ENCODE measurements around the gene RASAL2.

Gene RASAL2

DNA sequence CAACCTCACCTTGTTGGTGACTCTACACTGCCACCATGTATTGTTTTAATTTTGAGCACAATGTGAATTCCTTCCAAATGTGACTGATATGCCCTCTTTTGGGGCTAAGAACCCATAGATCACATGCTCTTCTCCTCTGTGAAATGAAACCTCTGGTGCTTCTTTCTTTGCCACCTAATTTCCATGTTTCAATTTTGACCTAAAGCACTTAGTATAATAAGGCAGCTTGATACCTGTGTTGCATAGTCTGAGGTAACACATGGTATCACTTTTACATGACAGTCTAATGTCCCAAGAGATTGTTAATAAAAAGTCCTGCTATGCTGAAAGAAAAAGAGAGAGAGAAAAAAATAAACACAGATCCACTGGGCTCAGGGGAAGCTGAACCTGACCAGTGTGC lies 378.6 kb downstream of the RASAL2 start:
- DNase-seq, result no peak

DNA sequence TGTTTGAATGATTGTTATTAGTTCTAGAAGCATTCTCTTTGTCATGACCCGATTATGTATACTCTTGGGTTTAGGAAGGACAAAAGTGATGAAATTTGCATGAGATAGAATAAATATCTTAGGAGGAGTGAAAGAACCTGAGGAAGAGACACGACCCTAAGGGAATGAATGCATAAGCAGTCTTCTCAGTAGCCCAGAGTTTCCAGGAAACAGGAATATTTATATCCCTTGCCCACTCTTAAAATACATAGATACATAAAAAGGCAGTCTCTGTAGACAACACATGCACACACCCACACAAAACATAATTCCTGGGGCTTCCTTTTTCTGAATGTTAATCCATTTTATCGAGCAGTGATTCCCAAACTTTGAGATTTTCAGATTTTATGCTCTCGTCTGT lies 383.5 kb downstream of the RASAL2 start:
- DNase-seq, result no peak

DNA sequence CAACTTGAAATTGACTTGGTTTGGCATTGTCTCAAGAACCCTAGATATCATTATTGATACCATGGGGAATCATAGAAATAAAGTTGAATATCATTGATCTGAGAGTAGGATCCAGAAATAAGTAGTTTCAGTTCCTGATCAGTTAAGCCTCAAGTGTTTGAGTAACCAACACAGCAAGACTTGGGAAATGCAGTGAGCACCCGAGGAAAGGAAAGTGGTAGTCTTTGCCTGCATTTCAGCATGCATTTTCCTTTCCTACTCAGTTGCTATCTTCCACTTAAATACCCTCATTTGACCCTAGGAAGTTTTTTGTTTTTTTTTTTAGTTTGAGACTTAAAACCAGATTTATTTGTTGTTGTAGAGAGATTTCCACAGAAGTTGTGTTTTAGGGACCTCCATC lies 383.9 kb downstream of the RASAL2 start:
- DNase-seq, result no peak

DNA sequence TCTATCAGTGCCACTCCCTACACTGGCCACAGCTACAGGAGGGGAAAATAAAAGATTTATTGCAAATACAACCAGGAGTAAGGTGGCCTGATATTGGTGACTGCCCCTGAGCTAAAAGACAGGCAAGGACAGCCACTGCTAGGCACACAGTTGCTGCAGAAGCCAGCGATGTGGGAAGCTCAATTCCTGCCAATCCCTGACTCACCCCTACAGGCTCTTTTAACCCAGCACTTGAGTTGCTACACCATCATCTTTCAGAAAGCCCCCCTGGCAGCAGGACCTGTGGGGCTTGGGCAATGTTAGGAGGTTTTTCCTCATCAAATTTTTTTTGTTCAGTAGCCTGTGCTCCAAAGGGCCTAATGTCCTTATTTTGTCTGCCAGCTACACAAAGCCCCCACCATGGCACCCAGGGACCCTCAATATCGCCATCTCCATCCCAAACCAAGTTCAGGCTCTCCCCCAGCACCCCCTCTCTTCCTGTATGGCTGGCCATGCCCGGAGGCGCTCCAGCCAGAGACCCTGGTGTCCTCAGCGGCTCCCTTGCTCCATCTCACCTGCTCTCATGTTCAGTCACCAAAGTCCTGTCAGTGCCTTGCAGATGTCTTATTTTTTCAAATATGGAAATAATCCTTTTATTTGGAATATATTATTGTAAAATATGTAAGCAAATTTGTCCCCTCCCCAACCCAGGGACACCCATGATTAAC lies 389.5 kb downstream of the RASAL2 start:
- DNase-seq, result no peak

DNA sequence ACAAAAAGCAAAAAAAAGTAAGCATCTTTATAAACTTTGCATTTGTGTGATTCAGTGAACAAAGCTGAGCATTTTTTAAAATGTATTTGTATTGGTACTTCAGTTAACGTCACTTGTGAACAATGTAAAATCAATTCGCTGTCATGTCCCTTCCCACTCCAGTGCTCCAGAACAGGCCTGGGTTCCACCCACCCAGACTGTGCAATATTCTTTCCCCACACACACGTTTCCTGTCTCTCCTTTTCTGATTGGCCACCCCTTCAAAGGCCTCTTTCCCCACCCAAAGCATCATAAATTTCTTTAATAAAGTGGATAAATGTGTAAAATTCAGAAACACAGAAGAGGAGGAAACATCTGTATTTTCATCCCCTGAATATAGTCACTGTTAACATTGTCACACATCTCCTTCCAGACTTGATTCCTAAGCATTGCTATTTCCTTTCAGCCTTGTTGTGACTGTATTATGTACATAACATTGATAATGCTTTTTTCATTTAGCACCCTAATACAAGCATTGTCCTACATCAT lies 390.9 kb downstream of the RASAL2 start:
- no peak for DNase-seq

DNA sequence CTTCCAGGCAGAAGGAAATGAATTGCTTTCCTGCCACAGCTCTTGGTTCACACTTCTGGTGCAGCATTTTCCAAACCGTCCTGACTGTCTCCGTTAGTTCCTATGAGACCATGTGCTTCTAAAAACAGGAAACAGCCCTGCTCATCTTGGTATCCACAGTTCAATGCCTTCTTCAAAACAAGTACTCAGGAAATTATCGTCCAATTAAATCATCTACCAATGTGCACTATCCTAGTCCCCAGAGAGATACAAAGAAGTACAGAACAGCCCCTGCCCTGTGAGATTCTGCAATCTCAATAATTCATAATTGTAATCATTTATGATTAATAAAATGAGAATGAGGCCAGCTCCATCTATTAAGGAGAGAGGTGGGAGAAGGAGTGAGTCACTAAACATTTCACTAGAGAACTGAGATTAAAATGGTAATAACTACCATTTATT lies 391.7 kb downstream of the RASAL2 start:
- DNase-seq, result no peak

DNA sequence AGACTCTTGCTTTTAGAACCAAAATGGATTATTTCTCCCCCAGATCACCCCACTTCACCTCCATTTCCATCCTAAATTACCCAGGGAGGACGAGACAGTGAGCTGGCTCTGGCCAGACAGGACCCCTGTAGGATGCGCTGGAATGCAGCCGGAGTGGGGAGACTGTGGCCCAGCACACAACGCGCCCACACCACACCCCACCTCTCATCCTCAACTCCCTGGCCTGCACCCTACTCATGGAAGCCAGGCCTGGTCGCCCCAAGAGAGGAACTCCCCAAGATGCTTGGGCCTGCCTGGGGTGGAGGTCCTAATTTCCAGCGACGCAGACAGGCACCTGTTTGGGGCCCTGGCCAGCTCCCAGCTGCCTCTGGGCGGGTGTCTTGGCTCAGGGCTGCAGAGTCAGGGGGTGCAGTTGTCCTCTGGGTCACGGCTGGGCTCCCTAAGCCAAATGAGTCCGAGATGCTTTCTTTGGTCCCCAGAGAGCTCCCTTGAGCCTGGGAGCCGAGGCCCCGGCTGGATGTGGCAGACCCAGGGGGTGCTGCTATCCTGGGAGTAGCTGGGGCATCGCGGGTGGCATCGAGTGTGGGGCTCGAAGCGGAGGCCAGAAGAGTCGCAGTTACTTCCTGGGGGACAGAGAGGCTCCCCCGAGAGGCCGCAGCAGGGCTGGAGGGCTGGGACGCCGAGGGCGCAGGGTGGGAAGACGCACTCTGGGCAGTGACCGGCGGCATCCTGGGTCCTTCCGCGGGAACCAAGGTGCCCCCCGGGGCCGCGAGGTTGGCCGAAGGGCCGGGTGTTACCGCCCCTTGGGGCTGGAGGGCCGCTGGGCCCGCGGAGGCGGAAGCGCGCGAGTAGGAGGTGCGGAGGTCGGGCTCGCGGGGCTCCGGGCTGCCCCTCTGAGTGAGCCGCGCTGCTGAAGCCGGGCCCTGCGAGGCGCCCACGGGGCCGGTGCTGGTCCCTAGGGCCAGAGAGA lies 392.5 kb downstream of the RASAL2 start:
- DNase-seq, result no peak

DNA sequence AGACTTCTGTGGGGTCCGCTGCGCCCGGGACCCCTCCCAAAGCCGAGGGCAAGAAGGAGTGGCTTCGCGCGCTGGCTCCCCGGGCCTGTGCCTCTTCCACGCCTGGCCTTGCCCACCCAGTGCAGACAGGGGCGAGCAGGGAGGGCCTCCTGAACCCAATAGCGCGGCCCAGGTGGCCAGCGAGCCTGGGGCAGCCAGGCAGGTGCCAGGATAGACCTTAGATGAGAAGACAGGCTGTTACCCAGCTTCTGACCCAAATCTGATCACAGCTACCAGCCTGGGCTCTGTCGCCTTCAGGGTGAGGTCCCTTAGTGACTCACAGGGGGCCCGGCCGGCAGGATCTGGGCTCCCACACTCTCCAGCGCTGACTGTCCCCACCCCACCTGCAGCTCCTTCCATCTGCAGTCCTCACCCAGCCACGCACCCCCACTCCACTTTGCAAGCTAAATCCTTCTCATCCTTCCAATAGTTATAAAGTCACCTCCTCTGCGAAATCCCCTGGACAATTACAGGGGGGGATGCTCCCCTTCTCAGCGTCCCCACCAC lies 393.2 kb downstream of the RASAL2 start:
- DNase-seq, result no peak

DNA sequence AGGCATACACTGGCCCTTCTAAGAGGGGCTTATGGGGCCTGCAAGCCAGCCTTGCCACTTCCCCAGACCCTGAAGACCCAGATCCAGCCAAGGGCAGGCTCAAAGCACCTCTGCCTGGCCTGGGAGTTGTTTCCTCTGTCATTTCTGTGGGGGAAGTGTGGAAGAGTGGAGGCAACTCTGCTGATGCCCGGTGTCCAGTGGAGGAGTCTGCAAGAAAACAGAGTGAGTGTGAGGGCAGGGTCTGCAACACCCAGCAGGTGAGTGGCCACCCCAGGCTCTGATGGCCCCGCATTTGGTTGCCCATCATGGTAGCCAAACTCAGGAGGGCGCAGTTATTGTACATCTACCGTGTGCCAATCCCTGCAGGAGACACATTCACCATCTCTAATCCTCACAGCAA lies 394.5 kb downstream of the RASAL2 start:
- no peak for DNase-seq

DNA sequence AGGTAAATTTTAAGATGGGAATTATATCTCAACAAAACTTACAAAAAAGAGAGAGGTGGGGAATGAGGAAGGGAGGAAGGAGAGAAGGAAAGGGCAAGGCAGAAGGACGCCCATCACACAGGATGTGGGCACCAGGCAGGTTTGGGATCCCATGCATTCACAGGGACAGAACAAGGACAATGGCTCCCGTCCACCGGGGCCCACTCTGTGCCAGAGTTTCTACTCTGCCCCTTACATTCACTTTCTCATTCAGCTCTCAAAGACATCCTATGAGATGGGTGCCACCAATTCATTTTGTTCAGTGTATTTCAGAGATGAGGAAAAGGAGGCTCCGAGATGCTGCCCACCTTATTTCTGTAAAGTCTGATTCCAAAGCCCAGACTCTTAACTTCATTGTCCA lies 395.5 kb downstream of the RASAL2 start:
- no peak for DNase-seq

DNA sequence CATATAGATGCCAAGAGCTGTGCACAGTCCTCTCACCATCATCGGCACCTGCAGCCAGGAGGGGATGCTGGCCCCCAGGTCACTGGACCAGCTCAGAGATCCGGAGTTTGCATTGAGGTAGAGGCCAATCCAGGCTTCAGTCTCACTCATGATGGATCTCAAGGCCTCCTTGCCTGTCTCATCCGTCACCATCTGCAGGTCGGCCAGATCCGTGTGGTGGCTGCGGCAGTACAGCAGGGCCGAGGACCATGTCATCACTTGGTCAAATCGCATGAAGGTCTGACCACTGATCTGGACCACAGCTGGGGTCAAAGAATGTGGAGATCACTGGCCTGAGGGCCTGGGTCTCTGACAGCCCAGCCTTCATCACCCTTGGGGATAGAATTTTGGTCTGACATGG lies 396.2 kb downstream of the RASAL2 start:
- no peak for DNase-seq

DNA sequence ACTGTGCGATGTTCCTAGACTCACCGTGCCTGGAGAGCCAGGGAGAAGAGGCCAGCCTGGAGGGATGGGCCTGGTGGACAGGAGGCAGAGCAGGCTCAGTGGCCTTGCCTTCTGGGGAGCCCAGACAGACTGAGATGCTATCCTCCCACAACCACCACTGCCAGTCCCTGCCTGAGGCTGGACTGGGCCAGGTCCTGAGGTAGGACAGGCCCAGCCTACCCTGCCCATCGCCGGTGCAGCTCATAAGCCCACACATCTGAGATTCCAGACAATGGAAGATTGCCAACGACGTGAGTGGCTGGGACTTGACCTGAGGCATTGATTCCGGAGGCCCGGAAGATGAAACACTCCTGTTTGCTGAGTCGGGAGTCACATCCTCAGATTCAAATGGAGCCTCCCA lies 397.1 kb downstream of the RASAL2 start:
- no peak for DNase-seq

DNA sequence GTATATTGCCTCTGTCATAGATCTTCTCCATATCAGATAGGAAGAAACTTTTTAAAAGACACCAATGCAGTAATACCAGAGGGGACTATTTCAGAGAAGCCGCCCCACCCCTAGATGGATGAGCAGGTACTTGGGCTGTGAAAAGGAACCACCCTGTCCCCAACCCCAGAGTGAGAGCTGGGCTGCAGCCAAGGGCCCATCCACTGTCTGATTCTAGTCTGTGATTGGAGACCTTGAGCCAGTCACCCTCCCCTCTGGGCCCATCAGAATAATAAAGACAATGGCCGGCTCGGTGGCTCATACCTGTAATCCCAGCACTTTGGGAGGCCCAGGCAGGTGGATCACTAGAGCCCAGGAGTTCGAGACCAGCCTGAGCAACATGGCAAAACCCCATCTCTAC lies 397.8 kb downstream of the RASAL2 start:
- no peak for DNase-seq

DNA sequence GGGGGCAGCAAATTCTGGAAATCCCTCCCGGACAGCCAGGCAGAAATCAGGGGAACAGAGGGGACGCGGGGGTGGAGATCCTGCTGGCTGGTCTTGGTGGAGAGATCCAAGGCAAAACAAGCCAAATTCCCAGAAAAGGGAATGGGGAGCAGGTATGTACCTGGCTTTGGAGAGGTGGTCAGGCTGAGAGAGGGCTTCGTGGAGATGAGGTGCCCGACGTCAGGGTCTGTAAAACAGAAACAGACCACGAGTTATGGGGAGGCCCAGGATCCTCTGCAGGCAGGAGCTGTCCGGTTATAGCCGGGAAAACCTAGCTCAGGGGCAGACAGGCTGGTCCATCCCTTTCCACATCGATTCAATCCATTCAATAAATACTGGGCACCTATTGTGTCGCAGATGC lies 398.4 kb downstream of the RASAL2 start:
- DNase-seq, result no peak

DNA sequence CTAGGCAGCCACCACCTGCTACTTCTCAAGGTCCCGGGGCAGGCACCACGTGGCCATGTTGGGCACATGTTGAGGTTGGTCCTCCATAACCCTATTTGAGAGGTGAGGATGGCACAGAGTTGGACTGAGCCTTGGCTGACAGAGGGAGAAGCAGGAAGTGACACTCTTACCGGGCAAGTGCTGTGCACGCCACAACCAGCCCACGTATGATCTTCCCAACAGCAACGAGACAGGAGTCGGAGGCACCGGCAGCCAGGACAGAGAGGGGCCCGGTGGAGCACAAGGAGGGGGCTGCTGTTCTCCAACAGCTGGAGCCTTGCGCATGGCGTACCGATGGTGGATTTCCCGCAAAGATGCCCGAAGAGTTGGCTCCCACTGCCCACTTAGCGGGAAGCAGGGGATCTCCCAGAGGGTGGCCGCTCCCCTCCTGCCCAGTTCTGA lies 399.4 kb downstream of the RASAL2 start:
- DNase-seq, result no peak

DNA sequence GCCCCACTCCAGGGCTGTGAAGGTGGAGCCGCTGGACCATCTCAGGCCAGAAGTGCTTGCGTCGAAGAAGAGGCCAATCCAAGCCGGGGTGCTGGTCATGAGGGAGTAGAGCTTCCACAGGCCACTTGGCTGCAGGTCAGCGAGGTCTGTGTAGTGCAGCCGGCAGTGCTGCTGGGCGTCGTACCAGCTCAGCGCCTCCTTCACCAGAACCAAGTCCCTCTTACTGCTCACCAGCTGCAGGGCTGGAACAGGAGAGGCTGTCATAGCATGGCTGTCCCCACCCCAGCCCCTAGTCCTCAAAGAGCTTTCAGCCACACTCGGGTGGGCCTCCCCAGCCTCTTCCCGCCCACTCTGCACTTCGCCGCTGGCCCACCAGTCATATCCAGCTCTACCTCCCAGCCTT lies 400.7 kb downstream of the RASAL2 start:
- no peak for DNase-seq

DNA sequence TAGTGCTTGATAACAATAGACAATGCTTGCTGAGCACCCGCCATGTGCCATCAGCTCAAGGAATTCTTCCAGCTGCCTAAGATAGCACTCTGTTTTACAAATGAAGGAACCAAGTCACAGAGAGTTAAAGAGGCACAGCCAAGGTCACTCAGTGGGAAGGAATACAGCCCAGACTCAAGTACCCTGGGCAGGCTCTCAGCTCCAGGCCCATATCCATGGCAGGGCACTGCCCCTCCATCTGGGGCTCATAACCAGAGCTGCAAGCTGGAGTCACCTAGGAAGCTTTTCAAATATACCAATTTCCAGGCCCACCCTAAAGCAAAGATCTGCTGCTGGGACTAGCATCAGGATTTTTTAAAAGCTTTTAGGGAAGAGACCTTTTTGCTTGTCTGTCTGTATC lies 401.3 kb downstream of the RASAL2 start:
- no peak for DNase-seq

DNA sequence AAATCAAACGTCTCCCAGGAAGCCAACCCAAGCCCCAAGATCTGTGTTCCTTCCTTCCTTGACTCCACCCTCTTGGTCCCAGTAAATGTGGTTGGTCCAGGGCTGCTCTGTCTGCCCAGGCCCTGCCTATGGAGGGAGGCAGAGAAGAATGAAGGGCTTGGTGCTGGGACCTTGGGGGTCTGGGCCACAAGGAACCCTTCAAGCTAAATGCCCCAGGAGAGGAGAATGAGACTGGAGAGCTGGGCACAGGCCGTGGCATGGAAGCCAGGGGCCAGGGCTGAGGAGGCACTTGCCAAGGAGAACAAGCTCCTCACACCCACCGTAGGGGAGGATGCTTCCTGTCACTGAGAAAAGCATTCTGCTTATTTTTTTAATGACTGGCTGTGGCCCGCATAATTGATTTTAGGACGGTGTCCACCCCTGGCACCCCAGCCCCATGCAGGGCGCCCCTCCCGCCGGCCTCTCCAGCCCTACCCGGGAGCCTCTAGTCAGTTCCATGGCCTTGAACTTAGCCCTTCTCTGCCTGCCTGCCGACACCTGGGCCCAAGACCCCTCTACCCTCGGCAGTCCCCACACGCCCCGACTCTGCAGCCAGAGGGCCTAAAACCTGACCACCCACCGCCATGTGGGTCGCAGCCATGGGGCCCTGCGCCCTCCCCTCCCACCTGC lies 402.0 kb downstream of the RASAL2 start:
- DNase-seq, result no peak

DNA sequence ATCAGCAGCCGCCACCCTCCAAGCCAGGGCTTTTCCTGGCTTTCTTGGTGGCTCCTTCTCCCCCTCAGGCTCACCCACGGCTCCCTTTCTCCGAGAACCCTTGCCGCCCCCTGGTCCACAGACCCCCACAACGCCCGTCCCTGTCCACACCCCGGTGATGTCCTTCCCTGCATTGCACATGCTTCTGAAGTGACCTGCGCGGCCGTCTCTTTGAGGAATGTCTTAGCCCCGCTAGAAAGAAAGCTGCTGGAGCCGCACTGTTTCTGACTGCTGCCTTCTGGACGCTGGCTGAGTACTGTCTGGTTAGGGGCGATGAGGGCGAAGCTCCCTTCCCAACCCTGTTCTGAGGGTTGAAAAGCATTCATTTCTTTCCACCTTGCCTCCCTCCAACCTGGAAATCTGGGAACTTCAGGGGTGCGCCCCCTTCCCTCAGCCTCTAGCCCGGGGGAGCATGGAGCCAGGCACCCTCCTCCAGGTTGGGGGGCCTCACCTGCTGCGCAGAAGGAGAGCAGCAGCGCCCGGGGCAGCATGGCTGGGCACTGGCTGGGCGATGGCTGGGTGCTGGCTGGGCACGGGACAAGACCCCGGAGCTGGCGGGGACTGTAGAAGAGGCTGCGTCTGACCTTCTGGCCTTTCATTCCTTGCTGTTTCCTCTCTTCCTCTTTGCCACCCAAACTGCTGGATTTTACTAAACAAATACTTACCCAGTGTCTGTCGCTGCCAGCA lies 402.7 kb downstream of the RASAL2 start, which contains the start of gene CLEC20A:
Gene CLEC20A, minus strand, starts transcription at position 555 of the 726 bp plus-strand sequence. Its CDS starts 25 bp downstream, at position 530.
- no peak for DNase-seq

DNA sequence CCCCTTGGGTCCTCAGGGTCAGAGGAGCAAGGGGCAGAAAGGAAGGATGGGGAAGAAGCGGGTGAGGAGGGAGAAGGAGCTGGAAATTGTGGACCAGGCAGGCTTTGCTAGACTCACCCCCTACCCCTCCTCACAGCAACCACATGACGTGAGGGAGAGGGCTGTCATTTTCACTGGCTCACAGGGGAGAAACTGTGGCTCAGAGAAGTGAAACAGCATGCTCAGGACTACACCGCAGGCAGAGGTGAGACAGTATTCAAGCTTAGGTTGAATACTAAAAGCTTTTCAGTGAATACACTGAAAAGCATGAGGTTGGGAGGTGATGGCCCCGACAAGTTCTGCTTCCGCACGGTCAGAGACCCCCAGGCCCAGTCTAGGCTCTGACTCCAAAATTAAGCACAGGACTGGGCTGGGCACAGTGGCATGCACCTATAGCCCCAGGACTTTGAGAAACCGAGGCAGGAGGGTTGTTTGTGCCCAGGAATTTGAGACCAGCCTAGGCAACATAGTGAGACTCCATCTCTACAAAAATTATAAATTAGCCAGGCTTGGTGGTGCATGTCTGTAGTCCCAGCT lies 404.1 kb downstream of the RASAL2 start:
- no peak for DNase-seq

DNA sequence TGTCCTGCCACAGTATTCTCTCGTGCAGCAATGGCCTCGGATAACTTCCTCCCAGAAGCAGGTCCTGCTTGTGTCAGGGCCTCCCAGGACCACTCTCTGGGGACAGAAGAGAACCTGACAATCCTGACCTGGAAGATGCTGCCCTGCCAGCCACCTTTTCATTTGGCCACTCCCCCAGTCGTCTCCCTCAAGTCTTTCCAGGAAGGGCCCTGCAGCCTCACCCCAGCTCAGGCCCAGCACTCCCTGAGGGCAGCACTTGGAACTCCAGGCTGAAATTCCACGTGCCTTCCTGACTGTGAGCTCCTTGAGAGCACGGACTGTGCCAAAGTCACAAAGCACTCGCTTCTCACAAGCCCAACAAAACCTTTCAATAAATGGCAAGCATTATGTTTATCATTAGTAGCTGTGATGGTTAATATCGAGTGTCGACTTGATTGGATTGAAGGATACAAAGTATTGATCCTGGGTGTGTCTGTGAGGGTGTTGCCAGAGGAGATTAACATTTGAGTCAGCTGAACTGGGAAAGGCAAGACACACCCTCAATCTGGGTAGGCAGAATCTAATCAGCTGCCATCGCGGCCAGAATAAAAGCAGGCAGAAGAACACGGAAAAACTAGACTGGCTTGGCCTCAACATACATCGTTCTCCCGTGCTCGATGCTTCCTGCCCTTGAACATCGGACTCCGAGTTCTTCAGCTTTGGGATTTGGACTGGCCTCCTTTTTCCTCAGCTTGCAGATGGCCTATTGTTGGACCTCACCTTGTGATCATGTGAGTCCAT lies 405.2 kb downstream of the RASAL2 start:
- no peak for DNase-seq
